BJ (cell line): Measurements from ENCODE around the gene TAS2R30. TPM values are rescaled to one million over a fixed set of nuclear protein-coding genes. Genes with fewer than 3 reads are reported as not detected.

Experiments
- CTCF ChIA-PET: fragments of 350-600 bp; formaldehyde crosslinking; extraction: SDS; loops from one replicate; lab custom pipeline; 2021; ENCODE audit warnings: antibody characterized with exemption, inconsistent platforms; lab: Yijun Ruan, JAX
- POLR2A ChIA-PET: fragments of 300-600 bp; sonication (Branson Sonifier 250); formaldehyde crosslinking; extraction: SDS; loops from one replicate; lab custom pipeline; 2021; ENCODE audit warnings: antibody characterized with exemption; lab: Charles Lee
- DNase-seq: peaks from one replicate; pipeline ENCODE4 v3.0.0-alpha.2; 2011; ENCODE audit warnings: low read depth
- H3K27me3 ChIP-seq: 2 replicates; pipeline ENCODE4 v1.6.0; 2011; ENCODE audit warnings: low read length; ENCODE audit not compliant: control insufficient read depth, insufficient read depth
- H3K36me3 ChIP-seq: 2 replicates; pipeline ENCODE4 v1.5.1; 2011; ENCODE audit warnings: low read length; ENCODE audit not compliant: control insufficient read depth, insufficient read depth
- H3K4me3 ChIP-seq: 2 replicates; pipeline ENCODE4 v1.5.1; 2011; ENCODE audit warnings: low read depth, mild to moderate bottlenecking, control low read depth, low read length
- polyA plus RNA-seq: library from polyadenylated mRNA; depleted of rRNA; stranded (reverse); fragments of >200 nt; gene quantifications from 2 replicates; pipeline ENCODE4 v1.2.3, GENCODE V29; 2011
- TF ChIP-seq, protein P1 (sequence below): IDR thresholded peaks from 2 replicates; pipeline ENCODE4 v1.5.1; 2011; ENCODE audit warnings: low read depth, mild to moderate bottlenecking, control low read depth, inconsistent platforms, low read length, moderate library complexity; ENCODE audit not compliant: insufficient read depth

The TAS2R30 gene
- polyA plus RNA-seq, 1 experiment: 0.04 TPM

DNA sequence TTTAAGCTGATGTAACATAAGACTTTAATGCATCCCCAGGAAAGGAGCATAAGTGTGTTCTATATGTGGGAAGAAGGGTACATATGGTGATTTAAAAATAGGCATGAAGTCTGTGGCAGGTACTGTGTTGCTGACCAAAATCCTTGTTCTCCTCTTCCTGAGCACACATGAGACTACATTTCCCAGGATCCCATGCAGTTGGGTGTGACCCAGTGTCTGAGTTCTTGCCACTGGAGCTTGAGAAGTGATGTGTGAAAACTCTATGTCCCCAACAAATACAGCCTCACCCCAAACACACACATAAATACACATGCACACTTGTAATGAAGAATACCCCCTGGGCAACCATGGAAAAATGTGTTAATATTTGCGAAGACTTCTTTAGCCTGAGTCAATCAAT lies 28.1 kb upstream of the TAS2R30 start:
- 0 out of 2 replicates have a peak, but pooled peaks cover 1% of the 10 kb centered on the region for H3K36me3 ChIP-seq
- H3K27me3 ChIP-seq: no peaks in the 10 kb centered on the region
- ChIA-PET CTCF (no interaction called here), POLR2A (no interaction called here)
- H3K4me3 ChIP-seq: no peak overlapping the region
- no peak for DNase-seq
- TF ChIP-seq, protein P1, sequence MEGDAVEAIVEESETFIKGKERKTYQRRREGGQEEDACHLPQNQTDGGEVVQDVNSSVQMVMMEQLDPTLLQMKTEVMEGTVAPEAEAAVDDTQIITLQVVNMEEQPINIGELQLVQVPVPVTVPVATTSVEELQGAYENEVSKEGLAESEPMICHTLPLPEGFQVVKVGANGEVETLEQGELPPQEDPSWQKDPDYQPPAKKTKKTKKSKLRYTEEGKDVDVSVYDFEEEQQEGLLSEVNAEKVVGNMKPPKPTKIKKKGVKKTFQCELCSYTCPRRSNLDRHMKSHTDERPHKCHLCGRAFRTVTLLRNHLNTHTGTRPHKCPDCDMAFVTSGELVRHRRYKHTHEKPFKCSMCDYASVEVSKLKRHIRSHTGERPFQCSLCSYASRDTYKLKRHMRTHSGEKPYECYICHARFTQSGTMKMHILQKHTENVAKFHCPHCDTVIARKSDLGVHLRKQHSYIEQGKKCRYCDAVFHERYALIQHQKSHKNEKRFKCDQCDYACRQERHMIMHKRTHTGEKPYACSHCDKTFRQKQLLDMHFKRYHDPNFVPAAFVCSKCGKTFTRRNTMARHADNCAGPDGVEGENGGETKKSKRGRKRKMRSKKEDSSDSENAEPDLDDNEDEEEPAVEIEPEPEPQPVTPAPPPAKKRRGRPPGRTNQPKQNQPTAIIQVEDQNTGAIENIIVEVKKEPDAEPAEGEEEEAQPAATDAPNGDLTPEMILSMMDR: no peak

DNA sequence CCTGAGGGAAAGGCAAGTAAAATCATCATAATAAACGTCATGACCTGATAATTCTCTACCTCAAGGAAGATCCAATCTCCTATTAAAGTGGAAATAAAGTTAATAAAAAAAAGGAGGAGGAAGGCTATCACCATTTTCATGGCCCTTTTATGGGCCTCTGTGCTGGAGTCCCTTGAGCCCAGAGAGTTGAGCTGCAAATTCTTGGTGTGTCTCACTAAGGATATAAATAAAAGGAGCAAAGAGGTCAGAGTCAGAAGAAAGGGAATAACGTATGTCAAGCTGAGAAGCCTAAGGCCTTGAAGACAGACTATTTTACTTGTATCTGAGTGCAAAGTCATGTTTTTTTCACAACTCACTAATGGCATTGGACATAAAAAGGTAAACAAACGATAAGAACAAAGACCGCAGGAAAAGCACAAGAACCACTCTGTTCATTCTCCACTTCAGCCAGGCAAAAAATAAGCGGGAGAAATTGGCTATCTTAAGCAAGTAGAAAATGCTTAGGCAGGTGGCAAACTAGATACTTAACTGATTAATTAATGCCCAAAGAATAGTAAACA lies 24.5 kb upstream of the TAS2R30 start:
- no peaks in the 10 kb centered on the region for H3K36me3 ChIP-seq
- TF ChIP-seq, protein P1: no peak
- DNase-seq: no peak
- POLR2A ChIA-PET: no interaction called here
- H3K27me3 ChIP-seq: no peaks in the 10 kb centered on the region
- H3K4me3 ChIP-seq: no peak overlapping the region
- CTCF ChIA-PET: interaction anchor here (1.7 kb wide), 1 partner anchor 26 kb away, joined by 4 read pairs; no protein-coding TSS in a partner anchor

DNA sequence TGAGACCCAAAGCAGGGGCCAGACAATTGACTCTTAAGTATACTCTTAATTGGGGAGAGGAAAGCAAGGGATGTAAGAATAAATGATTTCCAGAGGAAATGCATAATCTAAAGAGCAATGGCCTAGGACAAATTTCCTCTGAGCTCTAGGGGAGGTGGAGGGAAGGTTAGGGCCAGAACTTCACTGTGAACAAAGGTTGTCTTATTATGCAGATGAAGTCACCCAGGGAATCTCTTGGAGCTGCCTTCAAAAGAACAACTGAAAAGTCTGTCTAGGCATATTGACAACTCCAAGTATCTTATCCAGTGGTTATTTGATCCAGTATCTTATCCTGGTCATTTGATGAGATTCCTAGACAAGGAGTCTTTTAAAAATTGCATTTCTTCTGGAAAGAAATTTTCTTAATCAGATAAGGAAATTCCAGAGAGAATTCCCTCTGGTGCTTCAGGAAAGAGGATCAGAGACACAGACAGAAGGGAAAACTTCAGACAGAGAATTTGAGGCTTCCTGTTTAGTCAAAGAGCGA lies 20.0 kb upstream of the TAS2R30 start:
- H3K36me3 ChIP-seq: peaks cover 3% of the 10 kb centered on the region; the same call in 1 of the 2 replicates
- DNase-seq: no peak
- H3K27me3 ChIP-seq: no peaks in the 10 kb centered on the region
- H3K4me3 ChIP-seq: no peak overlapping the region
- ChIA-PET CTCF (no interaction called here), POLR2A (no interaction called here)
- TF ChIP-seq, protein P1: no peak

DNA sequence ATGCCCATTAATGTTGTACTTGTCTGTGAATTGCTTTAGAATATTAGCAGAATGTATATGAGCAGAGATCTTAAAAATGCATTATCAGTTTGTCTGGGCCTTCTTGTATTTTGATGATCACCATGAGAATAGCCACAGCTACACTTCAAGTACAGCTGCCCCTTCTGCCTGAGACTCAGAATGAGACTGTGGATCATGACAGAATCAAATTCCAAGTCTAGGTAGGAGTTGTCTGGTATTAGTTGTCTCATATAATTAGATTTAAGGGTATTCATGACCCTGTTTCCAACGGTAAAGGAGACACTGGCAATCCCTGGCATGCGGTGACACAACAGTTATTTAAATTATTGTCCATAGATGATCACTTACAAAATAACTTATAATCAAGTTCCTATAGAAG lies 18.3 kb upstream of the TAS2R30 start:
- POLR2A ChIA-PET: no interaction called here
- no peak for DNase-seq
- Histone ChIP-seq H3K36me3 (peaks cover 3% of the 10 kb centered on the region; the same call in 1 of the 2 replicates), H3K27me3 (no peaks in the 10 kb centered on the region), H3K4me3 (no peak overlapping the region)
- CTCF ChIA-PET: no interaction called here
- TF ChIP-seq, protein P1: no peak

DNA sequence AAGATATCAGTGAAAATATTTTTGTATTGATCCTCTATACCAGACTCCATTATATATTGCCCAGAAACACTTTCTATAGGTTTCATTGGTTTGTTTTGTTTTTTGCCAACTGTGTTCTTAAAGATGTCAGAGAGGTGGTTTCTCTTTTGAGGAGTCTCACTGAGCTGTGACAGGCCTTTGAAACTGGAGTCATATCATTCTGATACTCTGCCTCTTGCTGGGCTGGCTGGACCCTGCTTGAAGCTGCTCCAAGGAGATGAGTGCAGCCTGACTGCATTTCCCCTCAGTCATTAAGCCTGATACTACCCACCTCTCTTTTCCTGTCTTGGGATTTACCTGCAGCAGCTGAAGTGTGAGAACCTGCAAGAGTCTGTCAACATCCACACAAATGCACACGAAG lies 16.4 kb upstream of the TAS2R30 start:
- TF ChIP-seq, protein P1: no peak
- no peak overlapping the region for H3K4me3 ChIP-seq
- DNase-seq: no peak
- H3K27me3 ChIP-seq: no peaks in the 10 kb centered on the region
- H3K36me3 ChIP-seq: peaks cover 3% of the 10 kb centered on the region; the same call in 1 of the 2 replicates
- ChIA-PET CTCF (no interaction called here), POLR2A (interaction anchor here (0.6 kb wide), 1 partner anchor 1181 kb away, joined by 3 read pairs; no protein-coding TSS in a partner anchor)
